Islet precursor cell (in vitro differentiated cells): ENCODE data around the gene INTS3.

Experiments
- DNase-seq: peaks from one replicate; pipeline ENCODE4 v3.0.0-alpha.2; 2018

The INTS3 gene, protein sequence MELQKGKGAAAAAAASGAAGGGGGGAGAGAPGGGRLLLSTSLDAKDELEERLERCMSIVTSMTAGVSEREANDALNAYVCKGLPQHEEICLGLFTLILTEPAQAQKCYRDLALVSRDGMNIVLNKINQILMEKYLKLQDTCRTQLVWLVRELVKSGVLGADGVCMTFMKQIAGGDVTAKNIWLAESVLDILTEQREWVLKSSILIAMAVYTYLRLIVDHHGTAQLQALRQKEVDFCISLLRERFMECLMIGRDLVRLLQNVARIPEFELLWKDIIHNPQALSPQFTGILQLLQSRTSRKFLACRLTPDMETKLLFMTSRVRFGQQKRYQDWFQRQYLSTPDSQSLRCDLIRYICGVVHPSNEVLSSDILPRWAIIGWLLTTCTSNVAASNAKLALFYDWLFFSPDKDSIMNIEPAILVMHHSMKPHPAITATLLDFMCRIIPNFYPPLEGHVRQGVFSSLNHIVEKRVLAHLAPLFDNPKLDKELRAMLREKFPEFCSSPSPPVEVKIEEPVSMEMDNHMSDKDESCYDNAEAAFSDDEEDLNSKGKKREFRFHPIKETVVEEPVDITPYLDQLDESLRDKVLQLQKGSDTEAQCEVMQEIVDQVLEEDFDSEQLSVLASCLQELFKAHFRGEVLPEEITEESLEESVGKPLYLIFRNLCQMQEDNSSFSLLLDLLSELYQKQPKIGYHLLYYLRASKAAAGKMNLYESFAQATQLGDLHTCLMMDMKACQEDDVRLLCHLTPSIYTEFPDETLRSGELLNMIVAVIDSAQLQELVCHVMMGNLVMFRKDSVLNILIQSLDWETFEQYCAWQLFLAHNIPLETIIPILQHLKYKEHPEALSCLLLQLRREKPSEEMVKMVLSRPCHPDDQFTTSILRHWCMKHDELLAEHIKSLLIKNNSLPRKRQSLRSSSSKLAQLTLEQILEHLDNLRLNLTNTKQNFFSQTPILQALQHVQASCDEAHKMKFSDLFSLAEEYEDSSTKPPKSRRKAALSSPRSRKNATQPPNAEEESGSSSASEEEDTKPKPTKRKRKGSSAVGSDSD

DNA sequence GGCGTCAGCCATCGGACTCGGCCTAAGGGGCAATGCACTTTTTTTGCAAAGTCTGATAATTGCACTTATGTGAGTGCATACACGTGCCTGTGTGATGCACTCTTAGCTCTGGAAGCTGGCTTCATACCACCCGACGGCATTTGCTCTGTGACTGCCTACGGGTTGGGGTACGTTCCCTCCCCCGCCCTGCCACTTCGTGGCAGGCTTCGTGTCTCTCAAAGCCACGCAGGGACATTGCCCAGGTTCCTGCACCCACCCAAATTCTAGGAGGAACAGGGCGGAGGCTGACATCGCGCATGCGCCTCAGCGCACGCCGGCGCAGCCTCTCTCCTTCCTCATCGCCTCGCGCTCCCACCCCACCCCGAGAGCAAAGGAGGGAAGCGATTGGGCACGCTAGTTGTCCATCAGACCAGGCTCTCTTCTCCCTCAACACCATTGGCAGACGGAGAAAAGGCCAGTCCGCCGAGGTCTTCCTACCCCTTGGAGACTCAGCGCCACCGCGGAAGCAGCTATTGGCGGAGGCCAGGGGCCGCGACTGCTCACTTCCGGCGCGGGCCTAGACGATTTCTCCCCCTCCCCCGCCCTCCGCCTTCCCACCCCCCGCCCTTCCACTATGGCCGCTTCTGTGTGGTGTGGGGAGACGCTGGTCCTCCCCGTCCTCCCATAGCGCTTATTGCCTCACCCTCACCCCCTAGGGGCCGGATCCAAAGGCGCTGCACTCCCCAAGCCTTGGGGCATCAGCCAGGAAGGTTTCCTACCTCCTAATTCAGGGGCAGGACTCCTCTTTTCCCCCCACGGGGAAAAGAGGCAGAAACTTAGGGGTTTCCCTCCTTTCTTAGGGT, at the start of gene INTS3:
Gene INTS3 (plus strand): TSS at position 588 of the 842 bp plus-strand sequence. CDS start 585 bp downstream, outside the sequence.
- DNase-seq, result peak; percentile 100

DNA sequence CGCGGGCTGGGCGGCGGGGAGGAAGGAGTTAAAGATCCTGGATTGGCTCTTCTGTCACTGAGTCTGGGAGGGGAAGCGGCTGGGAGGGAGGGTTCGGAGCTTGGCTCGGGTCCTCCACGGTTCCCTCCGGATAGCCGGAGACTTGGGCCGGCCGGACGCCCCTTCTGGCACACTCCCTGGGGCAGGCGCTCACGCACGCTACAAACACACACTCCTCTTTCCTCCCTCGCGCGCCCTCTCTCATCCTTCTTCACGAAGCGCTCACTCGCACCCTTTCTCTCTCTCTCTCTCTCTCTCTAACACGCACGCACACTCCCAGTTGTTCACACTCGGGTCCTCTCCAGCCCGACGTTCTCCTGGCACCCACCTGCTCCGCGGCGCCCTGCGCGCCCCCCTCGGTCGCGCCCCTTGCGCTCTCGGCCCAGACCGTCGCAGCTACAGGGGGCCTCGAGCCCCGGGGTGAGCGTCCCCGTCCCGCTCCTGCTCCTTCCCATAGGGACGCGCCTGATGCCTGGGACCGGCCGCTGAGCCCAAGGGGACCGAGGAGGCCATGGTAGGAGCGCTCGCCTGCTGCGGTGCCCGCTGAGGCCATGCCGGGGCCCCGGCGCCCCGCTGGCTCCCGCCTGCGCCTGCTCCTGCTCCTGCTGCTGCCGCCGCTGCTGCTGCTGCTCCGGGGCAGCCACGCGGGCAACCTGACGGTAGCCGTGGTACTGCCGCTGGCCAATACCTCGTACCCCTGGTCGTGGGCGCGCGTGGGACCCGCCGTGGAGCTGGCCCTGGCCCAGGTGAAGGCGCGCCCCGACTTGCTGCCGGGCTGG, 49.1 kb upstream of the INTS3 start, which contains the start of gene NPR1:
Gene NPR1 (plus strand): TSS at position 170 of the 818 bp plus-strand sequence. CDS start 421 bp downstream, at position 591.
- no peak for DNase-seq

DNA sequence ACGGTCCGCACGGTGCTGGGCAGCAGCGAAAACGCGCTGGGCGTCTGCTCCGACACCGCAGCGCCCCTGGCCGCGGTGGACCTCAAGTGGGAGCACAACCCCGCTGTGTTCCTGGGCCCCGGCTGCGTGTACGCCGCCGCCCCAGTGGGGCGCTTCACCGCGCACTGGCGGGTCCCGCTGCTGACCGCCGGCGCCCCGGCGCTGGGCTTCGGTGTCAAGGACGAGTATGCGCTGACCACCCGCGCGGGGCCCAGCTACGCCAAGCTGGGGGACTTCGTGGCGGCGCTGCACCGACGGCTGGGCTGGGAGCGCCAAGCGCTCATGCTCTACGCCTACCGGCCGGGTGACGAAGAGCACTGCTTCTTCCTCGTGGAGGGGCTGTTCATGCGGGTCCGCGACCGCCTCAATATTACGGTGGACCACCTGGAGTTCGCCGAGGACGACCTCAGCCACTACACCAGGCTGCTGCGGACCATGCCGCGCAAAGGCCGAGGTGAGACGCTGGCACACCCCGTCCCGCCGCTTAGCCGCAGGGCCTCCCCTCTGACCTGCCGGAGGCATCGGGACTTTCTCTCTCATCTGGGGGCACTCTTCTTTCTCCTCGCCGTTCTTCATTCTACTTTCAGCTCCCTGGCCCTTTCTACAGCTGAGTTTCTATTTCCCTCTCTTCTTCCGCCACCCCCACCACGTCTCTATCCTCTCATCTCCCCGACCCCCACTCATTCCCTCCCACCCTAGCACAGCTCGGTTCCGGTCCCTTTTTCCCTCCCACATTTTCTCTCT, 48.3 kb upstream of the INTS3 start:
- no peak for DNase-seq

DNA sequence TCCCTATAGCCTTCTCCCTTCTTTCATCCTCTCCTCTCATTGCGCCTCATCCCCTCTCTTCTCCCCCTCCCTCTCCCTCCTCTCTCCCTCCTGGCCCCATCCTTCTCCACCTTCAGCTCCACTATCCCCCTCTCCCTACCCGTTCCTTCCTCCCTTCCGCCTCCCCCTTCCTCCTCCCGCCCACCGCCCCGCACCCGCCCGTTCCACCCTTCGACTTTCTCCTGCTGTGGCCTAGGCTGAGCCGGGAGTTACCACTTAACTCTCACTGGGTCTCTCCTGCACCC, 47.8 kb upstream of the INTS3 start:
- no peak for DNase-seq

DNA sequence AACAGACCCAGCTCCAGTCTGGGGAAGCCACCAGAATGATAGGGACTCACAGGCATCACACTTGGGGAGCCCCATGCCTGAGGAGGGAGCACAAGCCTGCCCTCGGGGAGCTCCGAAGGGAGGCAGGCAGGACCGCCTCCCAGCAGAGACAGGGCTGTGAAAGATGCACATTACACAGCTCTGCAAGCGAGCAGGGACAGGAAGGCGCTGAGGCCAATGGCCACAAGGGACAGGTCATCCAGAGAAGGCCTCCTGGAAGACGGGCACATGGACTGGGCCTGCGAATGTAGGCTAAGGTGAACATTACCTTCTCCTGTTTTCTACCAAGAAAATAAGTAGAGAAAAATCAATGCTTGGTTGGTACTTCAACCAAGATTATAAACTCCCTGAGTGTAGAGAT, 45.1 kb upstream of the INTS3 start:
- DNase-seq, result no peak

DNA sequence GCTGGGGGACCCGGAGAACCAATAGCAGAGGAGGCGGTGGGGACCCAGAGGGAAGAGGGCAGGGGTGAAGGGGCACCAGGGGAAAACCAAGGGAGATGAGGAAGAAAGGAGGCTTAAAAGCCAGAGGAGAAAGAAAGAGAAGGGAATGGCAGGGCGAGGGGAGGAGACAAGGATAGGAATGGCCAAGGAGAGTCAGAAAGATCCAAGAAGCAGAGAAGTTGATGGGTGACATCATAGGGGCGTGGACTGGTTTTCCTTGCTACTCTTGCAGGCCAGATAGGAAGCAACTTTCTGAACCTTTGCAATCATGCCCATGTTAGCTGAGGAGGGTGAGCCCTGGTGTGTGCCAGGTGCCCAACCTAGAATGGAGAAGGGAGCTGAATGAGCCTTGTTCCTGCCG, 44.0 kb upstream of the INTS3 start:
- no peak for DNase-seq

DNA sequence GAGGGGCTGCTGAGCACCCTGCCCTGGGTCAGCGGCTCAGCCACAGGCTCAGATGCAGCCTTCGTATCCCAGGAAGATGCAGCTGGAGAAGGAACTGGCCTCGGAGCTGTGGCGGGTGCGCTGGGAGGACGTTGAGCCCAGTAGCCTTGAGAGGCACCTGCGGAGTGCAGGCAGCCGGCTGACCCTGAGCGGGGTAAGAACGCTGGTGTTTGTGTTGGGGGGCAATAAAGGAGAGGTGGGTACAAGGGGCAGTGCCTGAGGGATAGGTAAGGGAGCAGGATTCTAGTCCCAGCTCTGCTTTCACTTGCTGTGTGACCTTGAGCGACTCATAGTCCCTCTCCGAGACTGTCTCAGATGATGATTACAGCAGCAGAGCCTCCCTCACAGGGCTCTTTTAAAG, 43.0 kb upstream of the INTS3 start:
- no peak for DNase-seq

DNA sequence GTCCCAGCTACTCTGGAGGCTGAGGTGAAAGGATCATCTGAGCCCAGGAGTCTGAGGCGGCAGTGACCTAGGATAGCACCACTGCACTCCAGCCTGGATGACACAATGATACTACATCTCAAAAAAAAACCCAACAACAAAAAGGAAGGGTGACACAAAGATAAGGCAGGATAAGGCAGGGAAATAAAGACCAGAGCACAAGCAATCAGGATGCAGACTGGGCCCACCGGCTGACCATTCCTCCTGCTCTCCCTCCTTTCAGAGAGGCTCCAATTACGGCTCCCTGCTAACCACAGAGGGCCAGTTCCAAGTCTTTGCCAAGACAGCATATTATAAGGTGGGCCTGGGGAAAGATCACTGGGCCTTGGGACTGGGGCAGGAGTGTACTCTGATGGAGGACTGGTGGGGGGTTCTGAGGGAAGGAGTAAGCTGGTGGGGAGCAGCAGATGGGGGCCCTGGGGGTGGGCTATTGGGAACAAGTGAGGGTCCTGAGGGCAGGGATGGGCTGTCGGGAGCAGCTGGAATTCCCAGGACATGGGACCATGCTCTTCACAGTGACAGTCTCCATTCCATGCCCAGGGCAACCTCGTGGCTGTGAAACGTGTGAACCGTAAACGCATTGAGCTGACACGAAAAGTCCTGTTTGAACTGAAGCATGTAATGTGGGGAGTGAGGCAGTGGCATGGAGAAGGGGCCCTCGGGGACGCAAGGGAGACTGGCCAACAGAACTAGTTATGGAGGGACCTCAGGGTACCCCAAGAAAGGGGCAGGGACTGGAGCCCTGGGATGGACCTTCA, 42.1 kb upstream of the INTS3 start:
- DNase-seq, result no peak

DNA sequence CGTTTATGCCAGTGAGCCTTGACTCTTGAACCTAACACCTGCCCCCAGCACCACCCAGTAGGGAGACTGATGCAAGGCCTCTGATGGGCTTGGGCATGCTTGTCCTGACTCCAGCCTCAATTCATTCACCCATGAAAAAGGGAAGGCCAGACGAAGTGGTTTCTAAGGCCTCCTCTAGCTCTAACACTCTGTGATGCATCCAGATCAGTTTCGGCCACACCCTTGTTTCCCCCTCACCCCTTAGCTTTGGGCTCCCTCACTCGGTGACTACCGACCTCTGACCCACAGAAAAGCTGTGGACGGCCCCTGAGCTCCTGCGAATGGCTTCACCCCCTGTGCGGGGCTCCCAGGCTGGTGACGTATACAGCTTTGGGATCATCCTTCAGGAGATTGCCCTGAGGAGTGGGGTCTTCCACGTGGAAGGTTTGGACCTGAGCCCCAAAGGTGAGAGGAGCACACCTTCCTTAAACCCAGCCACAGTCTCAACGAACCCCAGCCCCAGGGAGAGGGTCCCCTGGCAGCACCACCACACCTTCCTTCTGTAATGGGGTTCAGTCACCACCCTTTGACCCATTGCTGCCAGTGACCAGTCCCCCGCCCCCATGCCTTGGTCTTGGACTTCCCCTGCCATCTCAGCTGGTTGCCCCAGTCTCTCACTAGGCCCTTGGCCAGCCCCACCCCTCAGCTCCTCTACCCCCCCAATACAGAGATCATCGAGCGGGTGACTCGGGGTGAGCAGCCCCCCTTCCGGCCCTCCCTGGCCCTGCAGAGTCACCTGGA, 40.3 kb upstream of the INTS3 start:
- no peak for DNase-seq

DNA sequence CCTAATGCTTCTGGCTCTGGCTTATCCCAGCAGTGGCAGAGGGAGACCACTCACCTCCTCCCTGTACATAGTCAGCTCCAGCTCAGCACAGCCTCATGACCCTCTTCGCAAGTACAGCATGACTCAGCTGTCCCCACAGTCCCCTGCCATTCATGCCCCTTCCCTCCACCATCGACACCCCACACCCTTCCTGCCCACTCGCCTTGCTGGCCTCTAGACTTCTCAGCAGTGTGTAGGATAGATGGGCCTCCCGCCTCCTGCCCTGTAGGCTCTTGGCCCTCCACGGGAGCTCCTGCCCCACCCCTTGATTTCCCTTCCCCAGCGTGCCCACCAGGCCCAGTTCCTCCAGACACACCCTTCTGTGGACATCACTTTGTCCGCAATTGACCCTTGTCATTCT, 39.6 kb upstream of the INTS3 start:
- no peak for DNase-seq

DNA sequence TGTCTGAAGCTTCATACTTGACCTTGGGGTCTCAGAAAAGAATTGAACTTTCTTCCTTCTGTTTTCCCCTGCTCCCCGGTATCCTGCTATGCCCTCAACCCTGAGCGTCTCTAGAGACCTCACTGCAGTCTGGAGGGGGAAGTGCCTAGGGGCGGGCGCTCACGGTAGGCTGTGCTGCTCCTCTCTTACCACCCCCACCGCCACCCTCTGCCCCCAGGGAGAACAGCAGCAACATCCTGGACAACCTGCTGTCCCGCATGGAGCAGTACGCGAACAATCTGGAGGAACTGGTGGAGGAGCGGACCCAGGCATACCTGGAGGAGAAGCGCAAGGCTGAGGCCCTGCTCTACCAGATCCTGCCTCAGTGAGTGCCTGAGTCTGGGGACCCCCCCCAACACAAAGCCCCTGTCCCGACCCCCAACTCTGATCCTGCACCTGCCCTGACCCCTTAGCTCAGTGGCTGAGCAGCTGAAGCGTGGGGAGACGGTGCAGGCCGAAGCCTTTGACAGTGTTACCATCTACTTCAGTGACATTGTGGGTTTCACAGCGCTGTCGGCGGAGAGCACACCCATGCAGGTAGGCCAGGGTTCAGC, 39.0 kb upstream of the INTS3 start:
- DNase-seq, result no peak

DNA sequence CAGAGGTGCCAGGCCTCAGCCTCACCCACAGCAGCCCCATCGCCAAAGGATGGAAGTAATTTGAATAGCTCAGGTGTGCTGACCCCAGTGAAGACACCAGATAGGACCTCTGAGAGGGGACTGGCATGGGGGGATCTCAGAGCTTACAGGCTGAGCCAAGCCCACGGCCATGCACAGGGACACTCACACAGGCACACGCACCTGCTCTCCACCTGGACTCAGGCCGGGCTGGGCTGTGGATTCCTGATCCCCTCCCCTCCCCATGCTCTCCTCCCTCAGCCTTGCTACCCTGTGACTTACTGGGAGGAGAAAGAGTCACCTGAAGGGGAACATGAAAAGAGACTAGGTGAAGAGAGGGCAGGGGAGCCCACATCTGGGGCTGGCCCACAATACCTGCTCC, 34.4 kb upstream of the INTS3 start:
- no peak for DNase-seq

DNA sequence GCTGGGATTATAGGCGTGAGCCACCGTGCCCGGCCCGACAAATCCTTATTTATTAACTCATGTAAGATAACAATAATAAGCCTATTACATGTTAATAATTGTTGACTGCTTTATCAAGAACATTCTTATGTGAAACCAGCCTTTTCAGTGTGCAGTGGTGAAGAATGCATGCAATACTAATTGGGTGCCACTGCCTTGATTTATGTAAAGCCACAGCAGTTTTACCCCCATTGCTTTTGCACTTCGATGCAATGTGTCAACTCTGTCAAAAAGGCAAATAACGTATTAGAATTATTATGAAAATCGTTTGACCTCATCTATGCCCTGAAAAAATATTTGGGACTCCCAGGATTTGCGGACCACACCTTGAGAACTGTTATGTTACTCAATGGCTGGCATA, 31.1 kb upstream of the INTS3 start:
- DNase-seq, result no peak

DNA sequence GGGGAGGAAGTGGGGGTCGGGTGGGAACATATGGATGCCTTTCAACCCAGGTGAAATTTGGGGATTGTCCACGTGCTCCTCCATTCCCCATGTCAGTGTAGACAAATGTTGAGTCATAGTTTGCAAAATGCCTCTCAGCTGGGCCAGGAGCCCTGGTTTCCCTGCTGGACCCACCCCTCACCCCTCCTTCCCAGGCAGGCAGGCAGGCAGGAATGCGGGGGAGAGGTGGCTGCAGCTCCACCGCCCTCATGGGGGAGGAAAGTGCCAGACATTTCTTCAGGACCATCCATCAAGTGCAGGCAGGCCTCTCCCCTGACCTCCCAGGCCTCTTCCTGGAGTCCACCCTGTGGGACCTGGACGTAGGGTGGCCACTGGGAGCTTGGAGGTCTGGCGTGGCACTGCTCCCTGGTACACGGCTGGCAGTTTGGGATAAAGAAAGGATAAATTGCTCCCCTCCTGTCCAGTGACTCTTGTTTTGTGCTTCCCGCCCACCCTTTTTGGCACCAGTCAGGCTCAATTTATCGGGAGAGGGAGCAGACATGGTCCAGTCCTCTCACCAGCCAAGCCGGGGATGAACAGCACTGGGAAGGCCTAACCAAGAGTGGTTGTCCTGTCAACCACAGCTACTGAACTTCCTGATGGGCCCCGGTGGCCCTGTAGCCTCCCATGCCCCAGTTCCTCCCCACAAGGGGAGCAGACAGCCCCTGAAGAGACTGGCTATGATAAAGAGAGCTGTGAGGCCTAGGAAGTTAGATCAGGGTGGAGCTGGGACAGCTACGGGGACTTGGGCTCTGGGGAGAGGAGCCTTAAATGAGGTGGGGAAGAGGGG, 30.4 kb upstream of the INTS3 start:
- peak; percentile 96 for DNase-seq

DNA sequence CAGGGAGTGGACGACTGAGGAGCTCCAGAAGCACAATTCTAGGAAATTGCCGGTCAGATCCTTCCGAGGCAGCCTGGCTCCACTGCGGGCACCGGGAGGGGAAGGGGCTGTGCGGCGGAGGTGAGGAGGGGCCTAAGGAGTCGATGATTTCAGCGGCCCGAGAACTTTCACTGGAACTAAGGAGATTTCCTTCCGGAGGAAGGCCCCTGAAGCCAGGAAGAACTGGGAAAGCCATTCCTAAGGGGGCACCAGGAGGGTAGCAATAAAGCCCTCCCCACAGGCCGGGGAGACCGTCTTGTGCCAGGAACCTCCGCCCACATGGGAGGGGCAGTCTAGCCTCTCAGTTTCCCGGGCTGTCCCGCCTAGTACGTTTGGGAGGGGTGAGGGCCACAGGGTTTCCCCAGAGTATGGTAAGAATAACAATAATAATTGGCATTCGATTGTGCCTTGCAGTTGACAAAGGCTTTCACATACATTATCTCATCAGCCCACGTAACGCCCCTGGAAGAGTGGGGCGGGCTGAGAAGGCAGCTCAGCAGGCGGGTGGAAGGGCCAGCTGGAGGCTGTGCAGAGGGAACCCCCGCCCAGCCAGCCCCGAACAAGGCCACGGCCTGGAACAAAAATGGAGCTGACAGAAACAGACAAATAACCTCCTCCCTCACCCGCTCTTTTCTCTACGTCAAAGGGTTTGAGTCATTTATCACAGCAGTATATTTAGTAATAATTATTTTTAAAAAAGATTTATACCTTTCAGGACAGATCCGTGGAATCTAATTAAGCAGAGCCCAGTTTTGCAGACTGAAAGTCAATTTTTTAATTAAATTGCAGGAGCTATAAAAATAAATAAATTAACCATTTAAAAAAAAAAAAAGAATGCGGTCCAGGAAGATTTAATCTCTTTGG, 29.6 kb upstream of the INTS3 start:
- DNase-seq, result no peak

DNA sequence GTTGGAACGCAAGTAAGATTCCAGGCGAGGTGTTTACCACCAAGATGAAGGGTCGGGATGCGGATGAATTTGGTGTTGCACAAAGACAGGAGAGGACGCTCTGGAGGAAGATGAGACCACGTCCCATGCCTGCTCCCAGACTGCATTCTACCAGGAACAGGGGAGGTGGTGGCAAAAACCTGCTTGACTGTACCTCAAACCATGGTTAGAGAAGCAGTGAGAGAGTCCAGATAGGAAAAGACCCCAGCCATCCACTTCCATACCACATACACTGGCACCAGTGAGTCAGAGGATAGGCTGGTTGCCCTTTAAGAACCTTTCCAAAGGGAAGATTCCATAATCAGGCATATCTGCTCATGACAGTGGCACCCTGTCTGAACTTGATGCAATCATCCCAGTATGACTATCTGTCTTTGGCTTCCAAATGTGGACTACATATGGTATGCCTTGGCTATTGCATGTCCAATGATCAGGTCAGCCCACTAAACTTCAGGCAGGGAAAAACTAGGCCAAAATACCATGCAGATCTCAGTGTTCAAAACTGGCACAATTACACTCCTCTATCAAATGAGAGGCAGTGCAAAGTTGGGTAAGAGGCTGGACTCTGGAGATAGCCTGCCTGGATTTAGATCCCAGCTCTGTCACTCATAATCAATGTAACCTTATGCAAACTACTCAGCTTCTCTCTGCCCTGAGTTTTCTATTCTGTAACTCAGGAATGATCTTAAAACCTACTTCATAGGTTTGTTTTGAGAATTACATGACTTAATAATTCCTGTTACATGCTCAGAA, 28.7 kb upstream of the INTS3 start:
- DNase-seq, result no peak
